Putamen (tissue), 1 donor: ENCODE data around the gene GATAD2A.

Experiments used
- DNase-seq: peaks from one replicate; pipeline ENCODE4 v3.0.0-alpha.2; 2016; ENCODE audit warnings: low spot score

The GATAD2A gene

DNA sequence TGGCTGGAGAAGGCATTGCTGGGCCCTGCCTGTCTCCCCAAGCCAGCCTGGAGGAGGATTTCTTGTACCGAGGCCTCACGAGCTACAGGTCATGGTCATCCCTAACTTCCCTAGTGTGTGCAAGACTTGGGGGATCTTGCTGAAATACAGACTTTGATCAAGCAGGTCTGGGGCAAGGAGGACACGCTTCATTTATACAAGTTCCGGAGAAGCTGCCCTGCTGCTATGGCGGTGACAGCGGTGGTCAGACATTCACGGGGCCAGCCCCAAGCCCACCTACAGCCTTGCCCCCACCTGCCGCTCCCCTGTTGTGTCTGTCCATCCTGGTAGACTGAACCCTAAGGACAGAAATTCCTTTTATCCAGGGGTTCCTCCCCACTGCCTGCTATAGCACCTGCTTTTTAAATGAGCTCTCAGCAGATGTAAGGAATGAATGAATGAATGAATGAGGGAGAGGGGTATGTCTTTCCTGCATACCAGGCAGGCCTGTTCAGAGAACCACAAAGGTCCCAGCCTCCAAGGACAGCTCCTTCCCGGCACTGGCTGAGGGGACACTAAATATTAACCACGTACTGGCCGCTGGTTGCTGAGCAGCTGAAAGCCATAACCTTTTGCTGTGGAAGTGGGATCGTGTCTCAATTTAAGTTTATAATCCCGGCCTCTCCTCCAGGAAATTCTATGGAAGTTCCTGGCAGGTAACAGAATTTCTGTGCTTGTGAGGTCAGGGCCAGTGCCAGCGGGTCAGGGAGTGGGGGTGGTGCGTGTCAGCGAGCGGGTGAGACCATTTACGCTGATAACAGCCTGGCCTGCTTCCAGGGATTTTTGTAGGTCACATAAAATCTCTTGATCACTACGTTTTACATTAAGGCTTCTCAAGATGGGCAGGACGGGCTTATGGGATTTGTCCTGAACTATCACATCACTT lies 82.7 kb downstream of the GATAD2A start:
- DNase-seq, result no peak

DNA sequence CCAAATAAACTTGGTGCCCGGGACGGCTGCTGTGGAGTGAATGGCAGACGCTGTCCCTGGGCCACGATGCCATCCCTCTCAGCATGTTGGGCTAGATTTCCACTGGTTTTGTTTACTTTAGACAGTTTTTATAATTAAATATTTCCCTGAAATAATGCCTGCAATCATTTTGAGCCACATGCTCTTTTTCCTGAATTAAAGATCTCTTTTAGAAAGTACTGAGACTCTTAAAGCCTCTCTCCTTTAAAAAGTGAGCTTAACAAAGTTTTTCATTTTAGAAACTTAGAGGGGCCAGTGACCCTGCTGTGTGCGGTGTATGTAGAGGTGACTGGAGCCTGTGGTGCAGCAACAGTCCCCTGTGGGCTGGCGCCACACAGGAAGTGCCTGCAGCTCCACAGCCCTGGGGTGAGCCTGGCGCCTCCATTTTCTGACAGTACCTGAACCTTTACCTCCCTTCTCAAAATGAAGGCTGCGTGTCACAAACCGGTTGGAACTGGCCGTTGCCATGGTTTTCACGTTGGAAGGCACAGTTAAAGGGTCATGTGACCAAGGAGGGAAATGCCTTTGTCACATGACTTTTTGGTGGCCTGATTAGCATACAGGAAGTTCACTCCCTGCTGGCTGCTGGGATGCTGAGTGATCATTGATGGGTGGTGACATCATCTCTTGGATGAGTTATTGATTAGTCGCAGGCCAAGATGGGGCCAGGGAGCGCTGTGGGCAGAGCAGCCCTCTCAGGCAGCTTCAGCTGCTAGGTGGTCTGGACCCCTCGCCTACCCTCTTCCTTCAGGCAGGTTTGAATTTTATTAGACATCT lies 83.6 kb downstream of the GATAD2A start:
- DNase-seq, result peak; percentile 83

DNA sequence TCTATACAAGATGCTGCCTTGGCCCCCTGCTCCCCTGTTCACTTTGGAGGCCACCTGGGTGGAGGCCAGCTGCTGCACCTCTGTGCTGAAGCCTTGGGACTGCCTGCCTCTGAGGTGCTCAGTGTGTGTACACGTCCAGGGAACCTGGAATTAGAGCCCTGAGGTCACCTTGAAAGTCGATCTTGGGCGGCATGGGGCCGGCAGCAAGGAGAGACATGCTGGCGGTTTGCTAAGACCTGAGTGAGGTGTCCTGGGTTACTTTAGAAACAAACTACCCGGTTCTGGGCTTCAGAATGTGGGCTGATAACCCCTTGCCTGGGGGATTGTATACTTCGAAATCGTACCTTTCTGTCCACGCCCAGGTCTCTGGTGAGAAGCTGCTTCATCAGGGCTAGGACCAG lies 84.3 kb downstream of the GATAD2A start:
- no peak for DNase-seq

DNA sequence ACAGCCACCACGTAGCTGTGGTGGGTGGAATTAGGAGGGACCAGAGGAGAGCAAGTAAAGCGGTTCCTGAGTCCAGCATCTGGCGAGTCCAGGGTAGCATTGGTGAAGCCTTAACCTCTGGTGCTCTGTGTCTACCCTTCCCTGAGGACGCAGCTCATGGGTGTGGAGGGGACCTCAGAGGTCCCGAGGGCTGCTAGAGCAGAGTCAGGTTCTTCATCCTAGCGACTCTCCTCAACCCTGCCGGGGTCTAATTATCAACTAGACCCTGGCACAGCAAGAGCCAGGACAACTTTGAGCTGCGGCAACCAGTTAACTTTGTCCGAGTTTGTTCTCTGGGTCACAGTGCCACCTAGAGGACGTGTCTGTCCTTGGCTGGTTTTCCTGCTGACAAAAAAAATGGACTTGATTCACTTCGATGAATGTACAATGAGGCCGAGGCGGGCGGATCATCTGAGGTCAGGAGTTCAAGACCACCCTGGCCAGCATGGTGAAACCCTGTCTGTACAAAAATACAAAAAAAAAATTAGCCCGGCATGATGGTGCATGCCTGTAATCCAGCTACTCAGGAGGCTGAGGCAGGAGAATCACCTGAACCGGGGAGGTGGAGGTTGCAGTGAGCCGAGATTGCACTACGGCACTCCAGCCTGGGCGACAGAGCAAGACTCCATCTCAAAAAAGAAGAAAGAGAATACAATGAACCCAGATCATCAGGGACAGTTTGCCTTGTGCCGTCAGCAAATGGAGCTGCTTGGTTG lies 84.9 kb downstream of the GATAD2A start:
- peak; percentile 84 for DNase-seq

DNA sequence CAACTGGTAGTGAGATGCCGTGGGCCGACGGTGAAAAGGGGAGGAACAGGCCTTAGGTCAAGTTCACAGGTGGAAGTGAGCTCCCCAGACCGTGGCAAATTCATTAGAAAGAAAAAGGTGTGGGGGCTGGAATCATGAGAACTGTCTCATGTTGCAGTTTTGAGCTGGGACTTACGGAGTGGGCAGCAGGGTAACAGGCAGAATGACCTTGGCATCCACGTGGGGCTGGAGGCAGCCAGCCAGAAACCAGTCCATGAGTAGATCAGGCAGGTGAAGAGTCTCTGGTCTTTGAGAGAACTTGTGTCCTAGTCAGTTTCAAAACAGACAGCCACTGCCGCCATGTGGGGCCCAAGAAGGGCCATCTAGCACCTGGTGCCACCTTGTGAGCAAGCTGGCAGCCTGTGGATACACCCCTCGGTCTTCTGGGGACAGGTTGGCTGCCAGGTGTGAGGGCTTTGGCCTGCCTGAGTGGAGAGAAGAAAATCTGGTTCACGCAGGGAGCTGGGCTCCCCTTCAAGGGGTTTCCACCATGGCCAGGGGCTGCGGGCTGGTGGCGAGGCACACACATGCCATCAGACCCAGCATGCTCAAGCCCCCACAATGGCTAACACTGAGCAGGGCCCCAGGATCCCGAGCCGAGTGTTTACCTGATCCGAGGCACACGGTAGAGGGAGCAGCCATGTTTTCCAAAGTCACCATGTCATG lies 86.0 kb downstream of the GATAD2A start:
- no peak for DNase-seq

DNA sequence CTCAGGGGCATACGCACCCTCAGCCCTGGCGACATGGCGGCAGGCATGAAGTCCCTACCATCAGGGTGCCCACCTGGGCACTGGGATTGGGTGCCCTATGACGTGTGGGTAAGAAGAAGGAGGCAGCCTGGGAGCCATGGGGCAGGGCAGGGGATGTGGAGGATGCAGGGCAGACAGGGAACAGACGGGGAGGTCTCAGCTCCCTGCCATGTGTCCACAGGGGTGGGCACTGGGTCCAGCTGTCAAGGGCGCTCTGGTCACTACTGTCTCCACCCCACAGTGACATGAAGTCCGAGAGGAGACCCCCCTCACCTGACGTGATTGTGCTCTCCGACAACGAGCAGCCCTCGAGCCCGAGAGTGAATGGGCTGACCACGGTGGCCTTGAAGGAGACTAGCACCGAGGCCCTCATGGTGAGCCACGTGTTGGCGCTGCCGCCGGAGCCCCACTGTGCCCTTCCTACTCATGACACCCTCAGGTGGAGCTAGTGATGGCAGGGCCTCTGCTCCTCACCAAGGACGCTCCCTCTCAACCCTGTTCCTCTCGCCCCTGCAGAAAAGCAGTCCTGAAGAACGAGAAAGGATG lies 86.6 kb downstream of the GATAD2A start:
- no peak for DNase-seq

DNA sequence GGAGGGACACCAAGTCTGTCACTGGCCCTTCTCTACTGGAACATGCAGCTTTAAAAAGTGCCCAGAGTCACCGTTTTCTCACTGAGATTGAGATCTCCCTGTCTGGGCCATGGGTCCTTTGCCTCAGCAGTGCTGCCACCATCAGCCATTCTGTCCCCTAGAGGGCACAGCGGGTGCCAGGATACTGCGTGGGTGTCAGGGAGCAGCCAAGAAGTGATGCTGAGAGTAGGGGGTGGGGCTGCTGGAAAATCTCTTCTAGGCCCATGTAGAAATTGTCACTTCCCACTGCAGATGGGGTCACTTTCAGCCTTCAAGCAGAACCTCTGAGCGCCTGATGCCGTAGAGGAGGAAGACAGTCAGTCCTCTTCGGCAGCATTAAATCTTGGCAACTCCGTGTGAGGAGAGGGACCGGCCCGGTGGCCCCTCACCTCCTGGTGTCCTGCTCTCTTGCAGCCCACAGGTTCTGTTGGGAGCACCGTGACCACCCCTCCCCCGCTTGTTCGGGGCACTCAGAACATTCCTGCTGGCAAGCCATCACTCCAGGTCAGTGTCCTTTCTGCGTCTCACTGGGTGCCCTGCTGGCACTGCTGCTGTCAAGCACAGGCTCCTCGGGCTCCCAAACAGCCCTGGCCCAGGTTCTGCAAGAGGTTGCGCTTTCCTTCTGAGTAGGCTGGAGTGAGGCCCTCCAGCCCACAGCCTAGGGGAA lies 88.5 kb downstream of the GATAD2A start:
- no peak for DNase-seq

DNA sequence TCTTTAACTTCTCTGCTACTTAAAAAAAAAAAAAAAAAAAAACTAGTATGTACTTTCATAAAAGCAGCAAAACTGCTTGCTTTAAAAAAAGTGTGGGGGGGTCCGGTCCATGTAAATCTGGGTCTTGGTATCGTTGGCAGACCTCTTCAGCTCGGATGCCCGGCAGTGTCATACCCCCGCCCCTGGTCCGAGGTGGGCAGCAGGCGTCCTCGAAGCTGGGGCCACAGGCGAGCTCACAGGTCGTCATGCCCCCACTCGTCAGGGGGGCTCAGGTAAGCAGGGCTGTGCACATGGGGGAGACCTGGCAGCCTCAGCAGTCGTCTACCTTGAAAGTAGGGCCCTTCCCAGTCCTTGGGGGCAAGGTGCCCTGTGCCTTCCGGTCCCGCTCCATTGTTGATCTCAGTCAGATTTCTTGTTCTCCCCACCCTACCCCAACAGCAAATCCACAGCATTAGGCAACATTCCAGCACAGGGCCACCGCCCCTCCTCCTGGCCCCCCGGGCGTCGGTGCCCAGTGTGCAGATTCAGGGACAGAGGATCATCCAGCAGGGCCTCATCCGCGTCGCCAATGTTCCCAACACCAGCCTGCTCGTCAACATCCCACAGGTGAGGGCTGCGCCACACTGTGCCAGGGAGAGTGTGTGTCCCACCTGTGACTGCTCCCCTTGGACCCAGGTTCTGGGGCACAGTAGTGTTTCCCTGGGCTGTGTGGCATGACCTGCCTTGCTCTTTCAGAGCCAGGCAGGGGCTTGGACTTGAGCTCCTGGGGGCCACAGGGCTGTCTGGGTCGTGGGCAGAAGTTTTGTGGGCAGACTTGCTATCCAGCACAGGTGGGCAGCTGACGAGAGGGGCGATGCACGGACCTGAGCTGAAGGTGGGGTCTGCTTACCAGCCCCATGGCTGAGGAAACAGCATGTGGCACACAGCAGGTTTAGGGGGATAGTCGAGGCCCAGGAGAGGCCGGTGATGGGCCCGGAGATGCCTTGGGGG lies 90.4 kb downstream of the GATAD2A start:
- DNase-seq, result no peak

DNA sequence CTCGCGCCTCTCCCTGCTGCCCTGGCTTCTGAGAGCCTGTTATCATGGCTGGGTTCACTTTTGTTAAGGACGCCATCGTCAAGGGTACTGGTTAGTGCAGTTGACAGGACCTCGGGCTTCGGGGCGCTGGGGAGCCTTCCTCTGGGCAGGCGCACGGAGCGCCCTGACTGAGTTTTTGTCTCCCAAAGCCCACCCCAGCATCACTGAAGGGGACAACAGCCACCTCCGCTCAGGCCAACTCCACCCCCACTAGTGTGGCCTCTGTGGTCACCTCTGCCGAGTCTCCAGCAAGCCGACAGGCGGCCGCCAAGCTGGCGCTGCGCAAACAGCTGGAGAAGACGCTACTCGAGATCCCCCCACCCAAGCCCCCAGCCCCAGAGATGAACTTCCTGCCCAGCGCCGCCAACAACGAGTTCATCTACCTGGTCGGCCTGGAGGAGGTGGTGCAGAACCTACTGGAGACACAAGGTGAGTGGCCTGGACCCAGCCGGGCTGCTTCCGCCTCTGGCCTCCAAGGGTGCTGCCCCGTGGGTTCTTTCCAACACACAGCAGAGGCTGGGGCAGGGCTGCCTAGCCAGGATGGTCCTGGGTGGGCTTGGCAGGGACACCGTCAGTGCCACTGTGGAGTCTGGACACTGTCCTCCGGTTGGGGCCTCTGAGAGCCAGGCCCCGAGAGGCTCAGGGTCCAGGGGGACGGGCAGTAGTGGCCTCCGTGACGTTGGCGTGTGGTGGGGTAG lies 92.9 kb downstream of the GATAD2A start:
- DNase-seq, result no peak

DNA sequence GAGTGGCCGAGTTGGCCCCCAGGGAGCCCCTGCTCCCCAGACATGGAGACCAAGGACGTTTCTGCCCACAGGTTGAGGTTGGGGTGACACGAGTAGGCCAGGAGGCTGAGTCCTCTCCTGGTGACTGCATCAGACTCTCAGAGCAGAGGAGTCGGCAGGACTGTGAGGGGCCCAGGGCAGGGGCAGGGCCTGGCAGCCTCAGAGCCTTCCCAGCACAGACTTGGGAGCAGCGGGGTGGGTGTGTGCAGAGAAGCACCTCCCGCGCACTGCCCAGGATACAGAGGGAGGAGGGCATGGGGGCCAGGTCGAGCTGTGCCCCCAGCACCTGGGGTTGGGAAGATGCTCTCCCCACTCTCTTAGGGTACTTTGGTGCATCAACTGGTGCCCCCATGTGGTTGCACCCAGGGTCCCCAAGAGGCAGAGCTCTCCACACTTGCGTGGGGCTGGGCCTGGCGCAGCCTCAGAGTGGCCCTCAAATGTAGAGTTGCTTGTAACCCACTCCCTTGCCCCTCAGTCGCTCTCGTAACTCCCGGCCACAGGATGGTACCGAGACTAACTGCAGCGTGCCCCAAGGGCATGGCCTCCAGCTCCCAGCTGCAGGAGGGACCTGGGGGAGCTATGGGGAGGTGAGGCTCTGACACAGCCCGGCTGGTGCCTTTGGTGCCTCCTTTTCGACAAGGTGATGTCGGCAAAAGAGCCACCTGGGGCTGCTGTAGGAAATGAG lies 94.0 kb downstream of the GATAD2A start:
- DNase-seq, result no peak

DNA sequence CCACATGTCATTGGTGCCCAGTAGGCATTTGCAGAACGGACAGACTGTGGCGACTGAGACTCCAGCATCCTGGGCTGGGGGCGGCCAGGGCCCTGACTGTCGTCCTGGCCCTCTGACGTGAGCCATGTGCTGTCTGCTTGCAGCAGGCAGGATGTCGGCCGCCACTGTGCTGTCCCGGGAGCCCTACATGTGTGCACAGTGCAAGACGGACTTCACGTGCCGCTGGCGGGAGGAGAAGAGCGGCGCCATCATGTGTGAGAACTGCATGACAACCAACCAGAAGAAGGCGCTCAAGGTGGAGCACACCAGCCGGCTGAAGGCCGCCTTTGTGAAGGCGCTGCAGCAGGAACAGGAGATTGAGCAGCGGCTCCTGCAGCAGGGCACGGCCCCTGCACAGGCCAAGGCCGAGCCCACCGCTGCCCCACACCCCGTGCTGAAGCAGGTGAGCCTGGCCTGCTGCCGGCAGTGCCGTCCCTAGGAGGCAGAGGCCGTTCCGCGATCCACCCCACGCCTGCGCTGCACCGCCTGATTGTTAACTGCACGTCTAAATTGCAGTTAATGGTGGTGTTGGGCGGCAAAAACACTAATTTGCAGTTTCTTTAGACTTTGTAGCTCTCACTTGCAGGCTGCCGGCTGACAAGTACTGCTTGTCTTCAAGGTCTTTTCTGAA lies 95.6 kb downstream of the GATAD2A start:
- no peak for DNase-seq

DNA sequence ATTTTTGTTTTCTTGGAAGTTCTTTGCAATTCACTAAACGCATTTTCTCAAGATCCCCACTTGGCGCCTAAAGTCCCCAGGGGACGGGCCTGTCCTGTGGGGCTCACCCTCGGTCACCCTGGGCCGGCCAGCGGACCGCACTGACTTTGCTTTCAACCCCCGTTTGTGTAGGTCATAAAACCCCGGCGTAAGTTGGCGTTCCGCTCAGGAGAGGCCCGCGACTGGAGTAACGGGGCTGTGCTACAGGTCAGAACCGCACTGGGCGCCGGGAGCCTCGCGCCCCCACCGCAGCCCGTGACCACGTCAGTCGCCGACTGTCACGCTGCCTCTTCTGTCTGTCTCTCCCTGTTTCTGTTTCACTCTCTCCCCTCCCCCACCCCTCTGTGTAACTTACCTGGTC lies 96.3 kb downstream of the GATAD2A start:
- no peak for DNase-seq

DNA sequence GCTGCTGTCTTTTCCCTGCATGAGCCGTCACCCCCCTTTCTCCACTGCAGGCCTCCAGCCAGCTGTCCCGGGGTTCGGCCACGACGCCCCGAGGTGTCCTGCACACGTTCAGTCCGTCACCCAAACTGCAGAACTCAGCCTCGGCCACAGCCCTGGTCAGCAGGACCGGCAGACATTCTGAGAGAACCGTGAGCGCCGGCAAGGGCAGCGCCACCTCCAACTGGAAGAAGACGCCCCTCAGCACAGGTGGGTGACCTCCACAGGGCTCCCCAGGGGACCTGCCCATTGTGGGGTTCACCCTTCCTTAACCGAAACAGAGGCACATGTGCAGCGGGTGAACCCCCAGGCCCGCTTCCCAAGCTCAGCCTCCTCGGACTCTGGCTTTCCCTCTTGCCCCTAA lies 96.8 kb downstream of the GATAD2A start:
- DNase-seq, result no peak

DNA sequence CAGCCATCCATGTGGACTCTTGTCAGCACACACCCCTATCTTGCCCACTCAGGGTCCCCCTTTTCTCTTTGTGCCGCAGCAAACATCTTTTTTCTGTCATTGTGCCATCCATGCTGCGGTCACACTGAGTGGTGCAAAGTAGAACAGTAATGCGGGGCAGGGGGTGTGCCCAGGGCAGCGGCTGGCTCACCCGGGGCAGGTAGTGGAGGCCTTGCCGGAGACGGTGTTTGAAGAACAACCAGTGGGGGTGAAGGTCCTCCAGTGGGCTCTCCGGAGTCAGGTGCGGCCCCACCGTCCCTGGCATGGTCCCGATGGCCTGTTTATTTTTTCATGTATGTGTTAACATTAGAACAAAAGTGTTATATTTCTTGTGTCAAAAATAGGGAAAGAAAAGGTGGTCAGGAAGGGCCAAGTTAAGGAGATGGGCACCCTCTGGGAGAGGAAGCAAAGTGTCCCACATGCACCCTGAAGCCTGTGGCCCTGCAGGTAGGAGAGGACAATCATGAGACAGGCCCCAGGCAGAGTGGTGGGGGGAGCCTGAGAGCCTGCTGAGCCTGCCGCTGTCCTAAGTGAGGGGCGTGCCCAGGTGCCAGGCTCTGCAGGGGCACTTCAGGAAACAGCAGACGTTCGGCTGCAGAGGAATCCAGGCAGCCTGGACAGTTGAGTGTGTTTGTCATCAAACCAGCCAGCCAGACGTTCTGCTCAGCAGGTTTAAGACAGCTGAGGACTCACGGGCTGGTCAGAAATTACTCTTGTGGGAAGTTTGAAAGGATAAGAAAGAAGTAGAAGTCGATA lies 97.5 kb downstream of the GATAD2A start:
- no peak for DNase-seq

DNA sequence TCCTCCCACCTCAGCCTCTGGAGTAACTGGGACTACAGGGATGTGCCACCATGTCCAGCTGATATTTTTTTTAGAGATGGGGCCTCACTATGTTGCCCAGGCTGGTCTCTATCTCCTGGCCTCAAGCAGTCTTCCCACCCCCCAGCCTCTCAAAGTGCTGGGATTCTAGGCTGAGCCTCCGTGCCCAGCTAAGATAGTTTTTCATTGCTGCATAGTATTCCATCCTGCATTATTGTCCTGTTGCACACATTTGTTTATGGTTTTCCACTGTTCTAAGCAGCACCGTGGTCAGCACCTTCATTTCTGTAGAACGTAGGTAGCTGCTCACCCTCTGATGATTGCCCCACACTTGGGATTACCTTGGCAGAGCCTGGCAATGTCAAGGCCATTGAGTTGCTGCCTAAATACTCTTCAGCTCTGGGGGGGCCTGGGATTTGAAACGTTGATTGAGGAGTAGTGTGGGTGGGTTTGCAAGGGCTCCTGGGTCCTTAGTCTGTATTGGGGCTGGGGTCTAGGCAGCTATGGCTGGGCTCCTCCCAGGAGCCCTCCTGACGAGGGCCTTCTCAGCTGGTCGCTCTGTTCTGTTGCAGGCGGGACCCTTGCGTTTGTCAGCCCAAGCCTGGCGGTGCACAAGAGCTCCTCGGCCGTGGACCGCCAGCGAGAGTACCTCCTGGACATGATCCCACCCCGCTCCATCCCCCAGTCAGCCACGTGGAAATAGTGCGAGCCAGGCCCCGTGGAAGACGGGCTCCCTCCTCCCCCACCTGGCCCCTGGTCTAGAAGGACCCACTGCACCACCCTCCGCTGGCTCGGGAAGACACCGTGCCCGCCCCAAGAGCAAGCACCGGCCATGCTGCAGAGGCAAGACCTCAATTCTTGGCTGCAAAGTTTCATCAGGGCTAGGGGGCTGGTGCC lies 99.5 kb downstream of the GATAD2A start:
- no peak for DNase-seq
